ENCODE data around the gene CLIC3.

The CLIC3 gene

GRCh38 chr9:136980669-136981478 is 15.5 kb downstream of the CLIC3 start:
- no peak for DNase-seq (ENCODE audit: low read depth in 2 of 2)

GRCh38 chr9:136979769-136980587 is 16.4 kb downstream of the CLIC3 start:
- DNase-seq (ENCODE audit: low read depth in 2 of 2) = no peak

- DNase-seq (ENCODE audit: low read depth in 2 of 2) = no peak
Observed at GRCh38 chr9:136978865-136979544, 17.4 kb downstream of the CLIC3 start.

- peak; percentile 43 to 62 for DNase-seq (ENCODE audit: low read depth in 2 of 2)
Observed at GRCh38 chr9:136978073-136978864, 18.1 kb downstream of the CLIC3 start.

GRCh38 chr9:136977649-136978072 is 18.7 kb downstream of the CLIC3 start:
- no peak for DNase-seq (ENCODE audit: low read depth in 2 of 2)

GRCh38 chr9:136977223-136977622 is 19.1 kb downstream of the CLIC3 start, which contains the start of gene PTGDS:
Gene PTGDS (plus strand): TSS chr9:136977504. CDS start chr9:136977579, 75 bp downstream.
- no peak for DNase-seq (ENCODE audit: low read depth in 2 of 2)

- DNase-seq (ENCODE audit: low read depth in 2 of 2) = no peak
Observed at GRCh38 chr9:136975644-136976043, 20.7 kb downstream of the CLIC3 start.

- DNase-seq (ENCODE audit: low read depth in 2 of 2) = no peak
Observed at GRCh38 chr9:136974817-136975535, 21.4 kb downstream of the CLIC3 start.

- no peak for DNase-seq (ENCODE audit: low read depth in 2 of 2)
Observed at GRCh38 chr9:136973618-136974617, 22.4 kb downstream of the CLIC3 start.

- DNase-seq (ENCODE audit: low read depth in 2 of 2) = no peak
Observed at GRCh38 chr9:136972743-136973142, 23.6 kb downstream of the CLIC3 start.

GRCh38 chr9:136972335-136972734 is 24.0 kb downstream of the CLIC3 start:
- no peak for DNase-seq (ENCODE audit: low read depth in 2 of 2)

GRCh38 chr9:136971746-136972145 is 24.6 kb downstream of the CLIC3 start:
- DNase-seq (ENCODE audit: low read depth in 2 of 2) = no peak

- no peak for DNase-seq (ENCODE audit: low read depth in 2 of 2)
Observed at GRCh38 chr9:136970361-136970760, 26.0 kb downstream of the CLIC3 start.

GRCh38 chr9:136969774-136970173 is 26.6 kb downstream of the CLIC3 start:
- no peak for DNase-seq (ENCODE audit: low read depth in 2 of 2)

- DNase-seq (ENCODE audit: low read depth in 2 of 2) = no peak
Observed at GRCh38 chr9:136969150-136969549, 27.2 kb downstream of the CLIC3 start.

GRCh38 chr9:136968333-136969127 is 27.8 kb downstream of the CLIC3 start:
- no peak for DNase-seq (ENCODE audit: low read depth in 2 of 2)

GRCh38 chr9:136965771-136966484 is 30.4 kb downstream of the CLIC3 start:
- DNase-seq (ENCODE audit: low read depth in 2 of 2) = no peak

- DNase-seq (ENCODE audit: low read depth in 2 of 2) = no peak
Observed at GRCh38 chr9:136964833-136965422, 31.4 kb downstream of the CLIC3 start.
